GM21786 (cell line): ENCODE data around the gene RERE.
"Not testable (repeated sequence)": the region's sequence is repeated elsewhere in the genome, so short reads cannot be mapped to it uniquely, and the experiment has no call there.

Experiments
- ATAC-seq: cut with Tn5 transposase; IDR thresholded peaks from one replicate; pipeline ENCODE4 v1.9.1; 2021; ENCODE audit not compliant: unreplicated experiment

Gene RERE

DNA sequence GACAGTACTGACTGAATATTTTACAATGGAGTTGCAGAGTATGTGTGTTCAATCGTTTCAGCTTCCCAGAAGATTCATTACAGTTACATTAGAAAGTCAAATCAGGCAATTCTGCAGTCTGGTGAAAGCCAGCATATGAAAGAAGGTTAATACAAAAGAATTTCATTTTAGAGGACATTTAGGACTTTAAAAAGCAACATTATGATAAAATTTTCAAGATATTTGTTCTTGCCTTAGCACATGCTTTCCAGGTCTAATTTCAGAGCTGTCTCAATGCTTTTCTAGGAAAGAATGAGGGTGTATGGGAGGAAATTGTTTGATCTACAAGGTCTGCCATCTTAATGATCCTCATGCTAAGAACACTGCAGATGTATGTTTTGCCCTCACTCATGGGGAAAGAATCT lies 63.2 kb downstream of the RERE start:
- ATAC-seq: no peak

DNA sequence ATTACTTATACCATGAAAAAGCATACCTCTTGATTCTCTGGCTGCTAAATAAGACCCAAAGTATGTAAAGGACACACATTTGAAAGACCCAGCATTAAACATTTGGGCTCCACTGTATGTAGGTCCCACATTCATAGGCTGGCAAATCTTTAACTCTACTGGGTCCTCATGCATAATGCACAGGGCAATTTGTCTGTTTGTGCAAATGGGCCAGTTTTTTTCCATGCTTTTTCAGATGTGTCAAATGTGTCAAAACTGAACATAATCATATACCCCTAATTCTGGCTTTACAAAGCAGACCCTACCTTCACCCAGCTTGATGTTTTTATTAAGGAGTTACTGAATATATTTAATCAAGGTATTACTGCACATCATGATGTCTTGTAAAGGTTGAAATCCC lies 63.7 kb downstream of the RERE start:
- ATAC-seq: no peak

DNA sequence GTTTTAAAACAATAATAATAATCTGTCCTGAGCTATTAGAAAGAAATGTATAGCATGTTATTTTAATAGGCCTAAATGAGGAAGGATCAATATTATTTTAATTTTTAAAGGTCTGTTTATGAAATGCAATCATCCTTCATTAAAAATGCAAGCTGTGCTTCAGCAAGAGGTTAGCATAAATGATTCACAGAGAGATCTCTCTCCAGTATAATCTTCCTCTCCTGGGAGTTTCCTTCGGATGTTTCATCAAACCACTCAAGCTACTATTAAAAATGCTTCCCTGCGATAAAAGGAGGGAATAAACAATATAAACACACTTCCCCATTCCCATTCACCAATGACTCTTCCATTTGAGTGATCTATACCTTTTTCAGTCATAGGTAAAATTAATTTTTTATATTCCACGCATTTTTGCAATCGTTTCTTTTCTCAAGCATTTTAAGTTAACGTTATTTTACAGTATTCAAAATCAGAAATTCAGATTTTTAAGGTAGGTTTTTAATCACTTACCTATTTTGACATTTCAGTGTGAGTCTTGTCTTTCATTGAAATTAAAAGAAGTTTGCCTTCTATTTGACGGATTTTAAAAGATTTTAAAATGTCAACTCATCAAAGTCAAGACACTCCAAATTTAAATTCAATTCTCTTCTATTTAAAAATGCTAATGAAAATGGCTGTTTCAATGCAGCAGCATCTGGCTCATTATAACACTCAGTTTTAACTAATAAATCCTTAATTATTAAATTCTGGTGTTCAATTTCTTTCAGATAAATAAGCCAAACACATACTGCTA lies 64.3 kb downstream of the RERE start:
- ATAC-seq: no peak

DNA sequence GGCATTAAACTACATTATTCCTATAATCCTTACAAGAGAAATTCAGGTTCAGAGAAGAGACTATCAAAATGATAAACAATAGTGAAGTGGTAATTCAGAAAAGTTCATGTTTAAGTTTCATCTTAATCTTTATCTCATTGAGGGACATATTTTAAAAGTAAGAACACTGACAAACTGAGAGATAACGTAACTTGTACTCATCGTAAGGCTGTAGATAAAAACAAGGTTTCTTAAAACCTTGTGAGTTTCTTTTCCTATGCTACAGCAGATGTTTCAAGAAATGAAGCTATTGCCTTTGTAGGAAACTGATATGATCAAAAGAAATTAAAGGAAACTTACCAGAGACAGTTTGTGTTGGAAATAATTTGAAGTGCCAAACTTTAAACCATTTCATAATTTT lies 65.0 kb downstream of the RERE start:
- no peak for ATAC-seq

DNA sequence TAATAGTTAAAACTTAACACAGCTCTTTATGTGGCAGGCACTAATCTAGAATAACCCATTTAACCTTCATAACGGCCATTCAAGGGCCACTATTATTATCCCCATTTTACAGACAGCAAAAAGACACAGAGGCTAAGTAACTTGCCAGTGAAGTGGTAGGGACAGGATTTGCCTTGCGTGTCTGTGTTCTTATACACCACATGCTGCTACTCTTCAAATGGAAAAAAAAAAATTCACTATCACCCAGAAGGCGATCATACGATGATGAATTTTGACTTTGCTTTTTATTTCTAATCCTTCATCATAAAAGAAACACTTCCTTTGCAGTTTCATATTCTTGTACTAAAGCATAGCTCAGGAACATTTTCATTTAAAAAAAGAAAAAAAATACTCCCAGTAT lies 65.5 kb downstream of the RERE start:
- no peak for ATAC-seq

- no peak for ATAC-seq
Observed at GRCh38 chr1:8747879-8748825, 69.3 kb downstream of the RERE start.

- no peak for ATAC-seq
Observed at GRCh38 chr1:8746554-8746953, 70.9 kb downstream of the RERE start.

DNA sequence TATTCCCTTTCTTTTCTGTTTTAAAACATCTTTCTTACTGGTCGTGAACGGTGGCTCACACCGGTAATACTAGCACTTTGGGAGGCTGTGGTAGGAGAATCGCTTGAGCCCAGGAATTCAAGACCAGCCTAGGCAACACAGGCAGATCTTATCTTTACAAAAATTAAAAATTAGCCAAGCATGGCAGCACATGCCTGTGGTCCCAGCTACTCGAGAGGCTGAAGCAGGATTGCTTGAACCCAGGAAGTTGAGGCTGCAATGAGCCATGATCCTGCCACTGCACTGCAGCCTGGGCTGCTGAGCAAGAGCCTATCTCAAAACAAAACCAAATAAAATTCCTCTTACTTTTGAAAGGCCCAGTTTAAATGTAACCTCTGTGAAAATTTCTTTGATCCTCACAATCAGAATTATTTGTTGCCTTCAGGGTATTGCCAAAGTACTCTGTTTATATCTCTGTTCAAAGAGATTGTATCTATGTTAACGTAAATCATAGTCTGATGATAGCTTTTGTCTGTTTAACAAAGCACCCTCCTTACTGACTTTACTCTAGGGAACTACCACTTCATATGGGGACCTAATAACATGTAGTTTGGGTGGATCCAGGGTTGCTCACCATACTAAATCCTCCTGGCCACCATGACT lies 71.6 kb downstream of the RERE start:
- no peak for ATAC-seq

DNA sequence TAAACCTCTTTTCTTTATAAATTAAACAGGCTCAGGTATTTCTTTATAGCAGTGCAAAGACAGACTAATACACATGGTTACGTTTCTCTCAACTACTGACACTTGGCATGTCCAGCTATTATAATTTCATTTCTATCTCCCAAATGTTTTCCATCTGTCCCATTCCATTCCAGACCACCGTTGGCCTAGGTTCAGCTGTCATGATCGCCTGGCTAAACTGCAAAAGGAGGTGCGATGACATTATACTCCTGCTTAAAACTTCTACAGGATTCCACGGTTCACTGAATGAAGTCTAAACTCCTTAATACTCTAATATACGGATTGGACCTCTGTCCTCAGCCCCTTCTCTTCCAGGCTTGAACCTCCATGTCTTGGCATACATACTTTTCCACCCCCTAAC lies 72.1 kb downstream of the RERE start:
- ATAC-seq: no peak

- no peak for ATAC-seq
Observed at GRCh38 chr1:8742022-8742924, 75.2 kb downstream of the RERE start.

GRCh38 chr1:8740034-8740449 lies 77.4 kb downstream of the RERE start:
- no peak for ATAC-seq

DNA sequence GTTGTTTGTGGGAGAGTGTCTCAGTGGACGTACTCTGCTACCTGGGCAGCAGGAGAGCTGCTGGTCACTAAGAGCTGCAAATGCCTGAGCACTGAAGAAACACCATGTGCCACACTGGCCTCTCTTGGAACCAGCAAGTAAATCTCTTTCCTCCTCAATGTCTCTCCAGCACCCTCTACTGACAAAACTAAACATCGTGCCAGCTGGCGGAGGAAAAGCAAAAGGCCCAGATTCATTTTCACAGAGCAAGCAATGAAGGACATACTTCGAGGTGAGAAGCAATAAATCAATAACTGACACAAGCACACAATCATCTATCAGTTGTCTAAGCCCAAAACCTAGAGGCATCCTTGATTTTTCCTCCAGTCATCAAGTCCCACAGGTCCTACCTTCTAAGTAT lies 78.1 kb downstream of the RERE start:
- ATAC-seq: no peak

DNA sequence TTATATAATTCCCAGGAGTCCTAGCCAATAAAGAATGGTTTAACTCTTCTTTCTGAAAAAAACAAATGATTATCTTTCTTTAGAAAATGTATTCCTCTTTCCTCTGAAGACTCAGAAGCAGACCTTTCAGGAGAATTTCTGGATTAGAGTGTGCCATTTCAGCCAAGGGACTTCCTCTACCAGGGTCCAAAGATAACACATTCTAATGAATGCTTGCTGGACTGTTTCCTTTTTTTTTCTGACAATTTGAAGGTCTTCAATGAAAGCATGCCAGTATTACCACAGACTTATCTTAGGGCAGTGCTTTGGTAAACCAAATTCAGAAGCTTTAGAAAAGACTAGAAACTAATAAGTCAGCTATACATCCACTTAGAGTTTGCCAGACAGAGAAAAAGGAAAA lies 80.5 kb downstream of the RERE start:
- ATAC-seq: no peak

DNA sequence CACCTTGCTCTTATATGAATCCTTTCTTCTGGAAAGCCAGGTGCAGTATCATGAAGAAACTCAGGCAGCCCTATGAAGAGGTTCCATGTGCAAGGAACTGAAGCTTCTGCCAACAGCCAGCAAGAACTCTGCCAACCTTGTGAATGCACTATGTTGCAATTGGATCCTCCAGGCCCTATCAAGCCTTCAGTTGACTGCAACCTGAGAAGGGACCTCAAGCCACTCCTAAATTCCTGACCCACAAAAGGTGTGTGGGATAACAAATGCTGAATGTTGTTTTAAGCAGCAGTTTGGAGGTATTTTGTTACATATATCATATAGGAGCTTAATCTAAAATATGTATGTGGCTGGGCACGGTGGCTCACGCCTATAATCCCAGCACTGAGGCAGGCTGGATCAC lies 84.0 kb downstream of the RERE start:
- no peak for ATAC-seq

DNA sequence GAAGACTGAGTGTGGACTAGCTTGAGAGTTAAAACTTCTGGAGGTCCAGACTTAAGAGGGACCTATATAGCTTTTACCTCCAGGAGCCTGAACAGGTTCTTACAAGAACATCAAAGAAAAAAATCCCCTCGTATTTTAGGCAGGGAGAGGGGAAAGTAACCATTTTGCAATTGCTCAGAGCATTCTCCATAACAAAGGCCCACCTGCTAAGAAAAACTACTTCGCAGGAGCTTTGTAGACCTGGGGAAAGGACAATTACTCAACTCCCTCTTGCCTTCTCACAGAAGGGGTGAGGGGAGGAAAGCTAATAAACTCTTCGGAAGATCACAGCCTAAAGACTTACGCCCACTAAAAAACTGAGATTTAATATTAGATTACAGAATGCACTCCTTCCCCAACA lies 86.3 kb downstream of the RERE start:
- no peak for ATAC-seq

GRCh38 chr1:8728464-8728863 lies 89.0 kb downstream of the RERE start:
- no peak for ATAC-seq

DNA sequence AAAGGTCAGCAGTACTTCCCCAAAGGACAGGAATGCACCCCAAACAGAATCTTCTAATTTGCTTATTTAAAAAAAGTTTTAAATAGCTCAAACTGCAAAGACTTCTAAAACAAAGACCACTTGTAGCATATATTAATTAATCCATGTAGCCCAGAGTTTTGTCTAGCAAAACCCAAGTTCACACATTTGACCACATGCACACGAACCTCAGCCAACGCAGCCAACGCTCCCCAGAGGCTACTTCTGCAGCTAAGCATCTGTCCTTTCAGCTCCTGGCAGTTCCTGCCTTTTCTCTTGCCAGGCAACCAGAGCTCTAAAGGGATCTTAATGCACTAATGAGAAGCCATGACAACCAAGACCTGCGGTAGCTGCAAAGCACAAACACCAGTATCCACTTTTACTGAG lies 89.6 kb downstream of the RERE start:
- ATAC-seq: no peak

DNA sequence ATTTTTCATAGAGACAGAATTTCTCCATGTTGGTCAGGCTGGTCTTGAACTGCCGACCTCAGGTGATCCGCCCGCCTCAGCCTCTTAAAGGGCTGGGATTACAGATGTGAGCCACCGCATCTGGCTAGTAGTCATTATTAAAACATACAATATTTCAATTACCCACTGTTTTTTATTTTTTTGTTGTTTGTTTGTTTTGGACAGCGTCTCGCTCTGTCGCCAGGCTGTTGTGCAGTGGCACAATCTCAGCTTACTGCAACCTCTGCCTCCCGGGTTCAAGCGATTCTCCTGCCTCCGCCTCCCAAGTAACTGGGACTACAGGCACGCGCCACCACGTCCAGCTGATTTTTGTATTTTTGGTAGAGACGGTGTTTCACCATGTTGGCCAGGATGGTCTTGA lies 90.1 kb downstream of the RERE start:
- not testable (repeated sequence) for ATAC-seq

- not testable (repeated sequence) for ATAC-seq
Observed at GRCh38 chr1:8726801-8727186, 90.6 kb downstream of the RERE start.

- no peak for ATAC-seq
Observed at GRCh38 chr1:8723010-8723409, 94.4 kb downstream of the RERE start.

GRCh38 chr1:8722366-8722765 lies 95.1 kb downstream of the RERE start:
- no peak for ATAC-seq
